ENCODE results near the gene CEP72.

CEP72 gene

GRCh38 chr5:640461-641330, 28.6 kb downstream of the CEP72 start:
- H3K27ac ChIP-seq (ENCODE audit: low read depth, low read length): no peak overlapping the region
- WGBS: 96% methylated on average over 35 of the region's 35 CpGs
- no peaks in the 10 kb centered on the region for H3K4me1 ChIP-seq (ENCODE audit: insufficient read depth, low read length)
- no peak overlapping the region for H3K9ac ChIP-seq (ENCODE audit: low read depth, low read length)
- H3K4me3 ChIP-seq (ENCODE audit: low read length): no peak overlapping the region
- no peaks in the 10 kb centered on the region for H3K9me3 ChIP-seq (ENCODE audit: insufficient read depth, low read depth, low read length)
- no peaks in the 10 kb centered on the region for H3K27me3 ChIP-seq (ENCODE audit: insufficient read depth, low read length)
- H3K36me3 ChIP-seq (ENCODE audit: insufficient read depth, low read length): peaks cover 95% of the 10 kb centered on the region

DNA sequence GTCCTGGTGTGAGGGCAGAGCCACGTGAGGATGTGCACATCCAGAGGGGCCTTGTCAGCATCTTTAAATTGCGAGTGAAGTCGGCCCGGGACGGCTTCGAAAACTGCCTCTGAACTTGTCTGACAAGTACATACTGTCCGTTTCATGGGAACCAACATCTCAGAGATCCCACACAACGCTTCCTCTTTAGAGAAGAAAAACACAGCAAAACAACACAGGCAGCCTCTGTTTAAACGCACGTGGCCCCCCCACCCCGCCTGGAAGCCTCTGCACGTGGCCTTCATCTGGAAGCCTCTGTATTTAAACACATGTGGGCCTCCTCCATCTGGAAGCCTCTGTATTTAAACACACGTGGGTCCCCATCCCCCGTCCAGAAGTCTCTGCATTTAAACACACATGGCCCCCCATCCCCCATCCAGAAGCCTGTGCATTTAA, 29.2 kb downstream of the CEP72 start:
- WGBS: 96% methylated on average over 14 of the region's 14 CpGs
- Histone ChIP-seq H3K9ac (ENCODE audit: low read depth, low read length) (no peak overlapping the region), H3K4me3 (ENCODE audit: low read length) (no peak overlapping the region), H3K36me3 (ENCODE audit: insufficient read depth, low read length) (peaks cover 95% of the 10 kb centered on the region), H3K27me3 (ENCODE audit: insufficient read depth, low read length) (no peaks in the 10 kb centered on the region), H3K9me3 (ENCODE audit: insufficient read depth, low read depth, low read length) (no peaks in the 10 kb centered on the region), H3K4me1 (ENCODE audit: insufficient read depth, low read length) (no peaks in the 10 kb centered on the region), H3K27ac (ENCODE audit: low read depth, low read length) (no peak overlapping the region)

DNA sequence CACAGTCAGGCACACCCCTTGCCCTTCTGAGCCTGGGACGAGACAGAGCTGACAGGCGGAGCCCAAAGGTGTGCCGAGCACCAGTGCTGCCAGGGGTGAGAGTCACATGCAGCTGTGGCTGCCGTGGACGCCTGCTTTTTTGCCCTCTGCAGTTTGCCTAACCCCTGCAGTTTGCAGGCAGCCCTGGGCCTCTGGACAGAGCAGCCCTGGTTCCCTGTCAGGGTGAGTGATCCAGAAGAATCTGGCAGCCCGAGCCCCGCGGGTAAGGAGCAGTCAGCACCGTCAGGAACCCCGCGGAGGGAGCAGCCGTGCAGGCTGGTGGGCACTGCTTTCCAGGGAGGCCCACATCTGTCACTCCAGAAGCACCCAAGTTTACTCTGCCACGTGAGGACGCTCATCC, 30.3 kb downstream of the CEP72 start:
- WGBS: 96% methylated on average over 14 of the region's 14 CpGs

GRCh38 chr5:643351-643801, 31.2 kb downstream of the CEP72 start:
- H3K36me3 ChIP-seq (ENCODE audit: insufficient read depth, low read length): peaks cover 95% of the 10 kb centered on the region
- WGBS: 95% methylated on average over 21 of the region's 21 CpGs
- no peaks in the 10 kb centered on the region for H3K4me1 ChIP-seq (ENCODE audit: insufficient read depth, low read length)
- H3K9me3 ChIP-seq (ENCODE audit: insufficient read depth, low read depth, low read length): peaks cover 8% of the 10 kb centered on the region
- H3K27ac ChIP-seq (ENCODE audit: low read depth, low read length): no peak overlapping the region
- H3K4me3 ChIP-seq (ENCODE audit: low read length): no peak overlapping the region
- H3K27me3 ChIP-seq (ENCODE audit: insufficient read depth, low read length): no peaks in the 10 kb centered on the region
- H3K9ac ChIP-seq (ENCODE audit: low read depth, low read length): no peak overlapping the region

More for the DNA sequence above, 30.3 kb downstream of the CEP72 start:
- Histone ChIP-seq H3K4me3 (ENCODE audit: low read length) (no peak overlapping the region), H3K4me1 (ENCODE audit: insufficient read depth, low read length) (no peaks in the 10 kb centered on the region), H3K27me3 (ENCODE audit: insufficient read depth, low read length) (no peaks in the 10 kb centered on the region), H3K27ac (ENCODE audit: low read depth, low read length) (no peak overlapping the region), H3K36me3 (ENCODE audit: insufficient read depth, low read length) (peaks cover 95% of the 10 kb centered on the region), H3K9ac (ENCODE audit: low read depth, low read length) (no peak overlapping the region), H3K9me3 (ENCODE audit: insufficient read depth, low read depth, low read length) (peaks cover under 1% of the 10 kb centered on the region; the same call in 1 of the 2 replicates)

DNA sequence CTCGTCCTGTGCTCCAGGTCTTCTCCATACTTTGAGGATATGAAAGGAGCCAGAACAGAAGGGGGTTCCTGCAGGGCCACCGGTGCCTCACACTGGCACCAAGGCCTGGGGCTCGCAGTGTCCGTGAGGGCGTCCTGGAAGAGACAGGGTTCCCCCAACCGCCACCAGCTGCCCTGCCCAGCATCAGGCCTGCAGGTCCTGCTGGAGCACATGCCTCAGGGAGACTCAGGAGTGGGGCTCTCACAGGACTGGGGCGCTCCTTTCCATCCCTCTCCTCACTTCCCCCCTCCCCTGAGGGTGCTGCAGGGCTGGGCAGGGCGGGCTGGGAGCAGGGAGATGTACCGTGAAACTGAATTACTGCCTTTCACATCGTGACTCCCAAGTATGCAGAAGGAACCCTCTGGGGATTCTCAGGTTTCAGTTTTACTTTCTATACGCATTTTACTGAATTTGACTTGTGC, 31.7 kb downstream of the CEP72 start:
- Histone ChIP-seq H3K27me3 (ENCODE audit: insufficient read depth, low read length) (no peaks in the 10 kb centered on the region), H3K9me3 (ENCODE audit: insufficient read depth, low read depth, low read length) (peaks cover 13% of the 10 kb centered on the region), H3K9ac (ENCODE audit: low read depth, low read length) (no peak overlapping the region), H3K4me3 (ENCODE audit: low read length) (no peak overlapping the region), H3K4me1 (ENCODE audit: insufficient read depth, low read length) (no peaks in the 10 kb centered on the region), H3K27ac (ENCODE audit: low read depth, low read length) (no peak overlapping the region), H3K36me3 (ENCODE audit: insufficient read depth, low read length) (peaks cover 95% of the 10 kb centered on the region)
- WGBS: 97% methylated on average over 11 of the region's 11 CpGs

DNA sequence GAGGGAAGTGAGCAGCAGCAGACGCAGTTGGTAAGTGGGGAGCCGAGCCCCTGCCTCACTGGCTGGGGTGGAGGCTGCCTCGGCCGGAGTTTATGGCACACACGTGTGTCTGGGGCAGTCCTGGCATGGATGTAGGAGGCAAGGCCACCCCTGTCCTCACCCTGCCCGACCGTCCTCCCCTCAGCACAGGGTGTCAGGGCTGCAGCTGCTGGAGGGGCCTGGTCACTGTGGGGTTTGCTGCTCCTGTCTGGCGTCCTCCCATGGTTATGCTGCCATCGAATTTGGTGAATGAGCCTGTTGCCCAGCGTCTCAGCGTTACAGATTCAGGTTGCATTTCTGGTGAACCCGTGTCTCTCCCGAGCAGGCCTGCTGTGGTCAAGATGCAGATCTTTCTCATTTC, 32.4 kb downstream of the CEP72 start:
- H3K27ac ChIP-seq (ENCODE audit: low read depth, low read length): no peak overlapping the region
- 94% methylated on average over 13 of the region's 13 CpGs for WGBS
- H3K4me1 ChIP-seq (ENCODE audit: insufficient read depth, low read length): no peaks in the 10 kb centered on the region
- peaks cover 93% of the 10 kb centered on the region for H3K36me3 ChIP-seq (ENCODE audit: insufficient read depth, low read length)
- peaks cover 19% of the 10 kb centered on the region for H3K9me3 ChIP-seq (ENCODE audit: insufficient read depth, low read depth, low read length)
- no peak overlapping the region for H3K9ac ChIP-seq (ENCODE audit: low read depth, low read length)
- H3K4me3 ChIP-seq (ENCODE audit: low read length): no peak overlapping the region
- no peaks in the 10 kb centered on the region for H3K27me3 ChIP-seq (ENCODE audit: insufficient read depth, low read length)

DNA sequence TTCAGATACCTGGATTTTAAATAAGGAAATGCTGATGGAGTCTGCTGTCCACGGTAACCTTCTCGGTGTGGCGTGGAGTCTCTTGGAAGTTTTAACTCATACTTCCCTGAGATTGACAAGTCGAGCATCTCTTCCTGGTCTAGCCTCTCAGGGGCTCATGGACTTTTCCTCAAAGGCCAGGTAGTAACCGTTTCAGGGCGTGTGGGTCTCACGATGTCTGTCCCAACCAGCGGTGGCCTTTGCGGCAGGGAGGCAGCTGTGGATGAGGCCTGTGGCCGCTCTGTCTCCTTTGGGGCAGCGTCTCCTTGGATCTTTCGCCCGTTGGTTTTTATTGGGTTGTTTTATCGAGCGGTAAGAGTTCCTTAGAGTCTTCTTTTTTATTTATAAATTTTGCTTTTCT, 32.8 kb downstream of the CEP72 start:
- H3K27ac ChIP-seq (ENCODE audit: low read depth, low read length): no peak overlapping the region
- peaks cover 24% of the 10 kb centered on the region for H3K9me3 ChIP-seq (ENCODE audit: insufficient read depth, low read depth, low read length)
- H3K4me3 ChIP-seq (ENCODE audit: low read length): no peak overlapping the region
- WGBS: 97% methylated on average over 13 of the region's 15 CpGs
- H3K4me1 ChIP-seq (ENCODE audit: insufficient read depth, low read length): no peaks in the 10 kb centered on the region
- no peaks in the 10 kb centered on the region for H3K27me3 ChIP-seq (ENCODE audit: insufficient read depth, low read length)
- no peak overlapping the region for H3K9ac ChIP-seq (ENCODE audit: low read depth, low read length)
- peaks cover 92% of the 10 kb centered on the region for H3K36me3 ChIP-seq (ENCODE audit: insufficient read depth, low read length)

DNA sequence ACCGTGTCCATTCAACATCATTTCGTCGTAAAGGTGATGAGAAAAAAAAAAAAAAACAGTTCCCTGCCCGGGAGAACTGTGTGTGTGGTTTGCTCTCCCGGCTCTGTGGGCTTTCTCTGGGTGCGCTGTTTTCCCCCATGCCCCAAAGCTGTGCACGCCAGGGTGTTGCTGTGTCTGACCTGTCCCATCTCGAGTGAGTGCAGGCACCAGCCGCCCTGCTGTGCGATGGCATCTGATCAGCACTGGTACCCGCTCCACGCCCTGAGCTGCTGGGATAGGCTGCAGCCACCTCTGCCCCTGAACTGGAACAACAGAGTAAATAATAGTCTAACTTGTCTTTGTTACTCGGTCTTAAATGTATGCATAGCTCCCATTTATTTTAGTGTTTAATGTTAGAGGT, 33.3 kb downstream of the CEP72 start:
- no peak overlapping the region for H3K9ac ChIP-seq (ENCODE audit: low read depth, low read length)
- 96% methylated on average over 13 of the region's 13 CpGs for WGBS
- H3K4me1 ChIP-seq (ENCODE audit: insufficient read depth, low read length): no peaks in the 10 kb centered on the region
- no peak overlapping the region for H3K27ac ChIP-seq (ENCODE audit: low read depth, low read length)
- H3K4me3 ChIP-seq (ENCODE audit: low read length): no peak overlapping the region
- H3K36me3 ChIP-seq (ENCODE audit: insufficient read depth, low read length): peaks cover 87% of the 10 kb centered on the region
- no peaks in the 10 kb centered on the region for H3K27me3 ChIP-seq (ENCODE audit: insufficient read depth, low read length)
- peaks cover 25% of the 10 kb centered on the region for H3K9me3 ChIP-seq (ENCODE audit: insufficient read depth, low read depth, low read length)

GRCh38 chr5:646396-647201, 34.5 kb downstream of the CEP72 start:
- H3K36me3 ChIP-seq (ENCODE audit: insufficient read depth, low read length): peaks cover 79% of the 10 kb centered on the region
- no peak overlapping the region for H3K4me3 ChIP-seq (ENCODE audit: low read length)
- no peaks in the 10 kb centered on the region for H3K4me1 ChIP-seq (ENCODE audit: insufficient read depth, low read length)
- no peaks in the 10 kb centered on the region for H3K27me3 ChIP-seq (ENCODE audit: insufficient read depth, low read length)
- WGBS: 96% methylated on average over 18 of the region's 18 CpGs
- H3K27ac ChIP-seq (ENCODE audit: low read depth, low read length): no peak overlapping the region
- no peak overlapping the region for H3K9ac ChIP-seq (ENCODE audit: low read depth, low read length)
- peaks cover 25% of the 10 kb centered on the region for H3K9me3 ChIP-seq (ENCODE audit: insufficient read depth, low read depth, low read length)

GRCh38 chr5:647311-647710, 35.2 kb downstream of the CEP72 start:
- Histone ChIP-seq H3K9ac (ENCODE audit: low read depth, low read length) (no peak overlapping the region), H3K27me3 (ENCODE audit: insufficient read depth, low read length) (no peaks in the 10 kb centered on the region), H3K9me3 (ENCODE audit: insufficient read depth, low read depth, low read length) (peaks cover 25% of the 10 kb centered on the region), H3K36me3 (ENCODE audit: insufficient read depth, low read length) (peaks cover 80% of the 10 kb centered on the region), H3K4me3 (ENCODE audit: low read length) (no peak overlapping the region), H3K4me1 (ENCODE audit: insufficient read depth, low read length) (no peaks in the 10 kb centered on the region), H3K27ac (ENCODE audit: low read depth, low read length) (no peak overlapping the region)
- WGBS: 96% methylated on average over 4 of the region's 4 CpGs

- WGBS: 97% methylated on average over 9 of the region's 9 CpGs
- no peaks in the 10 kb centered on the region for H3K4me1 ChIP-seq (ENCODE audit: insufficient read depth, low read length)
These were observed 35.6 kb downstream of the CEP72 start for GRCh38 chr5:647727-648126.

More at GRCh38 chr5:647727-648126, 35.6 kb downstream of the CEP72 start:
- H3K9ac ChIP-seq (ENCODE audit: low read depth, low read length): no peak overlapping the region
- H3K36me3 ChIP-seq (ENCODE audit: insufficient read depth, low read length): peaks cover 80% of the 10 kb centered on the region
- peaks cover 25% of the 10 kb centered on the region for H3K9me3 ChIP-seq (ENCODE audit: insufficient read depth, low read depth, low read length)
- no peak overlapping the region for H3K4me3 ChIP-seq (ENCODE audit: low read length)
- no peaks in the 10 kb centered on the region for H3K27me3 ChIP-seq (ENCODE audit: insufficient read depth, low read length)
- H3K27ac ChIP-seq (ENCODE audit: low read depth, low read length): no peak overlapping the region
